HG02870 (cell line): ENCODE data around the gene SALL2.
"Not testable (repeated sequence)": the region's sequence is repeated elsewhere in the genome, so short reads cannot be mapped to it uniquely, and the experiment has no call there.

Experiments
- ATAC-seq: cut with Tn5 transposase; IDR thresholded peaks from one replicate; pipeline ENCODE4 v1.9.1; 2021; ENCODE audit warnings: mild to moderate bottlenecking, moderate library complexity; ENCODE audit not compliant: unreplicated experiment

The SALL2 gene

DNA sequence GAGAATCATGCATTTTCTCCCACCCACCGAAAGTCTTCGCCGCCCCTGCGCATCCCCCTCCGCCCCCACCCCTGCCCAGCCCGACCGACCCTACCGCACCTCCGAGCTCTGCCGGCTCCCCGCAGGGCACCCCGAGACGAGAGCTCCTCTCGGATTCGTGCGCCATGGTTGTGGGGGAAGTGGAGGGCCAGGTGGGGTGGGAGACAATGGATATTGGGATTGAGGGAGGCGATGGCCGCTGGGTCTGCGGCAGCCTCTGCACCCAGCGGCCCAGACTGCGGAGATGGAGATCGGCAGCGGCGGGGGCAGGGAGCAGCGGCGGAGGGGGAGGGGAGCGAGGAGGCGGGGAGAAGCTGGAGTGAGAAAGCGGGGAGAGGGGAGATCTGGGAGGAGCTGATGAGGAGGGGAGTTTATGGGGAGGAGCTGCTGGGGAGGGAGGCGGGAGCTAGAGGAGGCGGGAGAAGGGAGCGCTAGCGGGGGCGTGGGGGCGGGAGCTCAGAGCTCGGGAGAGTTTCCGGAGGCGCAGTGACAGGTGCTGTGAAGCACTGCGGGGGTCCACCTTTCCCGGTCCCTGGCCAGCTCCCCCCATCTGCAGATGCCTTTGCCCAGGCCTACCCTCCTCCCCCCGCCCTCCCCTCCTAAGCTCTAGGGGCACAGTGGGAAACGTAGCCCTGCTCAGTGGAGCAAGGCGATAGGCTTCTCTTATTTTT, at the start of gene SALL2:
TSS of gene SALL2 (minus strand) at position 385 of the 710 bp plus-strand sequence. CDS start at position 166, 219 bp downstream.
- ATAC-seq = no peak

DNA sequence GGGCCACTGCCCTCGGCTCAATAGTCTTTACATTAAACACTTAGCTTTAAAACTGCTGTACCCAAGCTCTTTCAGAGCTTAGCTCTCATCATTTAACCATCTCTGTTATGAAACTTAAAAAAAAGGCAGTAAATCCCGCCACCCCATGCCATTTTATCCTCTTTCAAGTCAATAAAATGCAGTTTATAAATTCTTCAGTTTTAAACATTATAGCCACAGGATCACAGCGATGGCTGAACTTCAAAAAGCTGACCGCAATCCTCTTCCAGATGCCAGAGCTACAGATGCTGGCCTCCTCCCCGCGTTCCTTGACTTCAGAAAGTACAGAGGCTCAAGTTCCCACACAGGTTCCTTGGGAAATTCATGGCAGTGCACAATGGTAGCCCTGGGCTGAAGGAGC, 49.5 kb upstream of the SALL2 start:
- no peak for ATAC-seq

DNA sequence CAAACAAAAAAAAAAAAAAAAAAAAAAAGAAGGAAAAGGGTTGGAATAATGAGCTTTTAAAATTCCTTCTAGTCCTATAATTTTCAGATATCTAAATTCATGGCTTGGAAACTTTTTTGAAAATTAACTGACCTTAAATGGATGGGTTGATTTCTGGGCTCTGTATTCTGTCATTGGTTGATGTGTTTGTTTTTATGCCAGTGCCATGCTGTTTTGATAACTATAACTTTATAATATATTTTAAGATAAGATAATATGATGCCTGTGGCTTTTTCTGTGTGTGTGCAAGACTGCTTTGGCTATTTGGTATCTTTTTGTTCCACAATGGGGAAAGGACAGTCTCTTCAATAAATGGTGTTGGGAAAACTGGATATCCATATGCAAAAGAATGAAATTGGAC, 46.5 kb upstream of the SALL2 start:
- ATAC-seq = no peak

DNA sequence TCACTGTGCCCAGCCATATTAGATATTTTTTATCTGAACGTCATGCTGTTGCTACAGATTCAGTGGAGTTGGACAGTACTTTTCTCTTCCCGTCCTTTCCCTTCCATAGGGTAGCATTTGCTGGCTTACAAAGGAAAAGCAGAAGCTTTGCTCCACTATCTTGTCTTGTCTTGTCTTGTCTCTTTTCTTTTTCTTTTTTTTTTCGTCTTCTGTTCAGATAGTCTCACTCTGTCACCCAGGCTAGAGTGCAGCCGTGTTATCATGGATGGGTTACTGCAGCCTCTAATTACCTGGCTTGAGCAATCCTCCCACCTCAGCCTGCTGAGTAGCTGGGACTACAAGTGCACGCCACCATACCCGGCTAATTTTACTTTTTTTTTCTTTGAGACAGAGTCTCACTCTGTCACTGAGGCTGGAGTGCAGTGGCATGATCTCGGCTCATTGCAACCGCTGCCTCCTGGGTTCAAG, 32.6 kb upstream of the SALL2 start:
- no peak for ATAC-seq

DNA sequence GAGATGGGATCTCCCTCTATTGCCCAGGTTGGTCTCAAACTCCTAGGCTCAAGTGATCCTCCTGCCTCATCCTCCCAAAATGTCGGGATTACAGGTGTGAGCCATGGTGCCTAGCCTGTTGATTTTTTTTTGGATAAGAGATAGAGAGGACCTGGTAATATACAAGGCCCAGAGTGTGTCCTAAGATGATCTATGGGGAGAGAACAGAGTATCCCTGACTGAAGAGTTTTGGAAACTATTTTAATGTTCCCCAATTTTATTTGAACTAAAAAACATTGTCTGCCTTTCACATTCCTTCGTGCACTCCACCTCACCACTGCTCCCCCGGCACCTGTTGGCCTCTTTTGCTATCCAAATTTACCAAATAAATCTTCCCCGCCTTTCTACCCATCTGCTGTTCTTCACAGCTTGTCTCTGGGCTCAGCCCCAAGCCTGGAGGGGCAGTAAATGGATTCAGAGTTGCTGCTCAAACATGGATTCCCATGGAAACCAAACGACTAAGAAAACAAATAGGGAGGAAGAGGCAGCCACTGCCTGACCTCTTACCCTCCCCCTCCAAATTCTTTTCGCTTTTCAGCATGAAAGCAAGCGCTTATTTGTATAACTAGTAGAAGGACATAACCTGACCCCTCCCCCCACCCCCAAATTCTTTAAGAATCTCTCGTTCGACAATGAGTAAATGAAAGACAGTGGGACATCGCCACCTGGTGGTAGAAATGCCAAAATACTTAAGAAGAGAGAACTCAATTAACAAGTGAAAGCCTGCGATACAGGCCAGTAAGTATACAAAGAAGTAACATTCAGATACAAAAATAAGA, 31.1 kb upstream of the SALL2 start:
- ATAC-seq = no peak

DNA sequence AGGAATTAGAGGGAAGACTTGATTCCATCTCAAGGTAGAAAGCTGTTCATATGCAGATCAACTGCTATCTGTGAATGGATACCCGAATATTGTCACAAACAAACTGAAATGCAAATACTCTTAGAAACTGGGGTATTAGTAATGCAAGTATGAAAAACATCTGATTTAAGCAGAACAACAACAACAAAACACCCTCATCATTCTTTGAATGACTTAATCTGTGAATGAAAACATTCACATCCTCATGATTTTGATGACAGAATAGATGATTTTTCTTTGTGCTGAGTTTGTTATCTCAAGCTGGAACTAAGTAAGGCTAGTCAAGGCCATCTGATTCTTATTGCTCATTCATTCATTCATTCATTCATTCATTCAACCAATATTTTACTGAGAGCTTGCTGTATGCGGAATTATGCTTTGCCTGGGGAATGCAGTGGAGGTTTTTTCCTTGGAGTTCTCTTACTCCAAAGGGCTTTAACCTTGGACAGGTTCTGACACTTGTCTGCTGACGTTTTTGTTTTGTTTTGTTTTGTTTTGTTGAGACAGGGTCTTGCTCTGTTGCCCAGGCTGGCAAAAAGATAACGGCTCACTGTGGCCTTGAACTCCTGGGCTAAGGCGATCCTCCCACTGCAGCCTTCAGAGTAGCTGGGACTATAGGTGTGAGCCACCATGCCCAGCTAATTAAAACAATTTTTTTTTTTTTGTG, 30.4 kb upstream of the SALL2 start:
- no peak for ATAC-seq

DNA sequence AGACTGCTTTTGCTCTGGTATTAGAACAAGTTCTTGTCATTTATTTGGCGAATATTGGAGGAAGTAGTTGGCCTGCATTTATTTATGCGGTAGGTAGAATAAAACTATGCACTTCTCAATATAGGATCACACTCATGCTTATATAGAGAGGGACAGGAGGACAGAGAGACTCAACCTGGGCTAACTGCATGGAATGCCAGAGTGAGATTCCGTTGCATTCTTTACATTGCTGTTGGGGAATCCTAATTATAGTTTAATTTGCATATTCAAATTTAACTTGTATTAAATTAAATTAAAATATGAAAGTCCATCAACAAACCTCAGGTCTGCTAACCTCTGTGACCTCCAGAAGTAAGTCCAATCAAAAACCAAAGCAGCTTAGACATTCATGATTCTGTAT, 27.1 kb upstream of the SALL2 start:
- no peak for ATAC-seq

DNA sequence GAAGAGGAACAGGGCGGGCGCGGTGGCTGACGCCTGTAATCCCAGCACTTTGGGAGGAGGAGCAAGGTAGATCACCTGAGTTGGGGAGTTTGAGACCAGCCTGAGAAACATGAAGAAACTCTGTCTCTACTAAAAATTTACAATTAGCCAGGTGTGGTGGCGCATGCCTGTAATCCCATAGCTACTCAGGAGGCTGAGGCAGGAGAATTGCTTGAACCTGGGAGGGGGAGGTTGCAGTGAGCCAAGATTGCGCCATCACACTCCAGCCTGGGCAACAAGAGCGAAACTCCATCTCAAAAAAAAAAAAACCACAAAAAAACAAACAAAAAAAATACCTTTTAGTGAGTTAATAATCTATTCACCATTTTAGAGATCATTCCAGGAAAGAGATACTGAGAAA, 18.4 kb upstream of the SALL2 start:
- ATAC-seq = not testable (repeated sequence)

DNA sequence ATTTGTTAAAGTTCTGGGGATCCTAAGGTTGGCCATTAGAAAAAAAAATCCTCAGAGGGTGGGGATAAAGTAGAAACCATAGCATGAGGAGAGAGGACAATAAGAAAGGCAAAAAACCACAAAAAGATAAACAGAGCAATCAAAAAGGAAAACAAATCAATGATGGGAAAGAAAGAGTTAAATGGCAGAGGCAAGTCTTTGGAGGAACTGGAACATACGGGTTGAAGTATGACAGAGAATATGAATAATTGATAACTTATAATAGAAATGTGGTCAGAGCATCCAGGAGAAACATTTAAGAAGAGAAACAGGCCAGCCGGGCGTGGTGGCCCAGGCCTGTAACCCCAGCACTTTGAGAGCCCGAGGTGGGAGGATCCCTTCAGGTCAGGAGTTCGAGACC, 17.8 kb upstream of the SALL2 start:
- no peak for ATAC-seq

DNA sequence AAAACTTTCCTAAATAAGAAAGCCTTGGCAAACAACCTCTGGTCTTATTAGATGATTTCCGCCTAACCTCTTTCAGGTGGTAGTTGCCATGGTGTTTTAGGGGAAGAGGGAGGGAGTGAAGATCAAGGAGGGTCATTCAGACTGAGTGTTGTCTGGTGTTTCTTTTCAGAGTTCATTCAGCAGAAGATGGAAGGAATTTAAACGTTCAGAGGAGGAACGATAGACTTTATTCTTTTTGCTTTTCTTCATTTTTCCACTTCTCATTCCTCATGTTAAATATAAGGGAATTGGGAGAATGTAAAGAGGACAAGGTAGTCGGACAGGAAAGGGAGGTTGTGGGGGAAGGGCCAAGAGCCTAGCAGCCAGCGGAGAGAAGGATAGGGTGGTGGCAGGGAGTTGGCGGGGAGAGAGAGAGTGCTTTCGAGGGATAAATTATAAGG, 17.4 kb upstream of the SALL2 start:
- no peak for ATAC-seq

DNA sequence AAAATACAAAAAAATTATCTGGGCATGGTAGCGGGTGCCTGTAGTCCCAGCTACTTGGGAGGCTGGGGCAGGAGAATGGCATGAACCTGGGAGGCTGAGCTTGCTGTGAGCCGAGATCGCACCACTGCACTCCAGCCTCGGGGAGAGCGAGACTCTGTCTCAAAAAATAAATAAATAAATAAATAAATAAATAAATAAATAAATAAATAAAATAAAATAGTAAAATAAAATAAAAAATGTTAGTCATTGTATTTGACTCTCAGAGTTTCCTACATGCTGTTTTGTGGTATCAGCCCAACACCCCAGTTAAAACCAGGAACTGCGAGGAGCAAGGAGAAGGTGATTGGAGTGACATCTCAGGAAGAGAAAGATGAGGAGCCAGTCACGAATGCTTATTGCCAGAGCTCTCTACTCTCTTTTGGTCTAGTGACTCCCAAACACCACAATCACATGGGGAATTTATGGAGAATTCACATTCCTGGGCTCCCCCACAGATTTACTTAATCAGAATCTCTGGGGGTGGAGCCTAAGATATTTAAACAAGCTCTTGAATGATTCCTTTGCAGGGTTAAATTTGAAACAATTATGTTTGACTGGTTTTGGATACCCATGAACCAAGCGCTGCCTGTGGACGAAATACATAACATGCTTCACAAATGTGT, 15.4 kb upstream of the SALL2 start:
- ATAC-seq = no peak

DNA sequence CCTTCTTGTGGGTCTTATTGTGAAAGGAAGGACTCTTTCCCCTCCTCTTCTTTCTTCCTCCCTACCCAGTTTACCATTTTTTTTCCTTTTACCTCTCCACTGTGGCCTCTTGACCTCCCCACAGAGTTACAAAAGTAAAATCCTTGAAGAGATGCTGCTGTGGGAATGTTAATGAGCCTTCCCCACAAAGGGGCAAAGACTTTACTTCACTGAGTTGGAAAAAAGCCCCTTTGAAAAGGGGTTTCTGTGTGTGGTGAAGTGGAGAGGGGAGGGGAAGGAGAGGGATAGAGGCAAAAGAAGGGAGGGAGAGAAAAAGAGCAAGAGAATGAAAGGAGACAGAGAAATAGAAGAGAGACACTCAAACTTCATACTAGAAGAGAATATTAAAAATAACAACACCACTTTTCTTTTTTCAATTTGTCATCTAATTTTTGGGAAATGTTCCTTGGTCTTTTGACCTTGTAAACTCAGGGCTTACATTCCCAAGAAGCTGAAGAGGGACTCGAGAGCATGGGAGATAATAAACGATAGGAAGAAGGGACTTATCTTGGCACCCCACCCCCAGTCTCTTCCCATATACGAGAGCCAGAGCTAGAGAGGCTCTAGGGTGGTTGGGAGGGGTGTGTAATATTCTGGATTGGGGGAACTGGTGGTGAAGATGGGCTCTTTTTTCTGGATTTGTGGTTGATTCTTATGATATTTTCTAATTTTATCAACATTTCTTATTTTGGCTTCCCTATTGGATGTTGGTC, 13.2 kb upstream of the SALL2 start:
- no peak for ATAC-seq

DNA sequence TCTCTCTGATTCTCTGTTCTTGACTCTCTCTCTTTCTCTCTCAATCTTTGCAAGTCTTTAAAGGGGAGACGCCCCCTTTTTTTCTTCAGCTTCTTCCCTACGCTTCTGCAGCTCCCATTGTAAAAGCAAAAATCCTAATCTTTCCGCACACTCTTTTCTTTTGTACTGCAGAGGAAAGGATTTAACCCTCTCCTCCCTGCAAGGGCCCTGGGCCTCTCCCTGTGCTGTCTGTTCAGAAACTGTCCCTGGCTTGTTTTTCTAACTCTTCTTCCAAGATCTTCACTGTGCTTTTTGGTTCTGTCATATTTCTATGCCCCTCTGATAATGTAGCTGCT, 10.9 kb upstream of the SALL2 start:
- no peak for ATAC-seq

DNA sequence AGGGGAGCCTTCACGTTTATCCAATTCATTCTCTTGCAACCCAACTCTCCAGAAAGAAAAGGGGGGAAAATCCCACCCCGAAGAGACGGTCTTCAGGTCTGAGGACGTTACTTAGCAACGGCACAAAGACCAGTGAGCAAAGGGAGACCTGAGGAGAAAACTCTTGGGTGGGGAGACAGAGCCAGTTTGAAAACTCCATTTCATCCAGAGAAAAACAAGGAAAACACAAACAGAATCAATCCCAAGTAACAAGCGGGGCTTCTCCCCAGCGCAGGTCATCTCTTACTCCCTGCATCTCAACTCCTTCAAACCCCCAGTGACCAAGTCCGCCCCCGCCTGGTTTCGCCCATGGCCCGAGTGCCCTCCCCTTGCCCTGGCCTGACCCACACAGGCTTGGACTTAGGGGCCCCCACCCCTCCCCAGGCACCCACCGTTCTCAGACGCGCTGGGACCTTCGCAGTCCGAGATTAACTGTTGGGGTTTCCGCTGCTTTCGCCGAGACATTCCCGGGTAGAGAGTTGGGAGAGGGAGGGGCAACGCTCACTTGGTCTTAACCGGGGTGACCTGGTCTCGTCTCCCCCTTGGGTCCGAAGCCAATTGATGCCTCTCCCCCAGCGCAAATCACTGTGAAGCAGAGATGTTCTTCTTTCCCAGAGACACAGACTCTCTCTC, 10.4 kb upstream of the SALL2 start:
- no peak for ATAC-seq

DNA sequence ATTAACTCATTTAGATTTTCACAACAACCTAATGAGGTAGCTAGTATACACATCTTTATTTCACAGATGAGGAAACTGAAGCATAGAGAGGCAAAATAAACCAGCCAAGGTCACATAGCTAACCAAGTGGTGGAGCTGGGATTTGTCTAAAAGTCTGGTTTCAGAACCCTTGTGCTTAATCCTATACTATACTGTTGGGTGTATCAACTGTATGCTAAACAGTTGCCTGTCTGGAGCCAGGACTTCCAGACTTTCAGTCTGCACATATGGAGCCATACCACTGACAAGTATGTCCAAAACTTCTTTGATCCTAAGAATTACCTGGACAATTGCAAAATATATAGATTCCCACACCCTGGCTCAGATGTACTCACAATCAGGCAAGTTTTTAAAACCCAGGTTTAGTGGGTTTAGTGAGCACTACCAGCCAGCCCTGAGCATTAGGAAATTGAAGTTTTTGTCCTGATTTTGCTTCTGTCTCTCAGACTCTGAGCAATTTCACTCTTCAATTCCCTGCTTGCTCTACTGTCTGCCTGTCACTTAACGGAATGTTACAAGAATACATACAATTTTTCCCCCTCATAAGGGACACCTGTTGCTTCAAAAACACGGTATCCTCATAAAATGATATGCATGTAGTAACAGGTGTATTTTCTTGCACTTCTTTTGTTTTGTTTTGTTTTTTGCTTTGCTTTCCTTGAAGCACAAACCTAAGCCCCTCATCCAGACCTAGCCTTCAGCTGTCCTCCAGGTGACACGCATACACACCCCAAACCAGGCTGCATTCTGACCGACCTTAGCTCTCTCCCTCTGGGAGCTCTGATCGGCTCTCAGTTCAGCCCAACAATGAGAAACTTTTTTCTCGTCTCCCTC, 9.6 kb upstream of the SALL2 start:
- no peak for ATAC-seq

DNA sequence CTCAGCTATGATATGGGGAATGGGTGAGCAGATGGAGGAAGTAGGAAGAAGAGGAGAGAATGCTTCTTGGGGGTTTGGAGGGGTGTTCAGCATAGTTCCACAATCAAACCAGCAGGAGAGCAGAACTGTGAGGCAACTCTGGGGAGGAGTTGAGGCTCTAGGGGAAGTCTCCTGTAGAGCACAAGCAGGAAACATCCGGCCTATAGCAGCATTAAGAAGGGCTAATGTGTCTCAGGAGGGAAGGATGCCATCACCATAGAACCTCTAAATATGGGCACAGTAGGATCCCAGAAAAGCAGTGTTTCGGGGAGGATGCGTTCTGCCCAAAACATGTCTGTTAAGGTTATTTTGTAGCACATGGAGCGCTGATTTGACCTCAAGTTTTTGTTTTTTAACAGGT, 8.4 kb upstream of the SALL2 start:
- no peak for ATAC-seq

DNA sequence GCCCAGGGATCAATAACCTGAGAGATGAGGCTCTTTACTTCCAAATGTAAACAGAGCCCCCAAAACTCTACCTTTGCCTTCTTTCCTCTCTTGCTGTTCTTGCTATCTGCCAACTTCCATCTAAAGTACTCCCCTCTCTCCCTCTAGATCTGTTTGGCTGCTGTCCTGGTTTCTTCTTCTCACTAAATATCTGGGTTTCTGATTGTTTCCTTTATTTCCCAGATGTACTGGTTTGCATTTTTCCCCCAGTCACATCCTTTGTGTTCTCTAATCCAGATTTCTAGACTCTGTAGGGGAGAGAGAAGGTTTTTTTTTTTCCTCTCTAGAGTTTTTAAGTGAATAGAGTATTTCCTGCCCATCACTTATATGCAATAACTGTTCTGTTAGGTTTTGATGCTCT, 7.1 kb upstream of the SALL2 start:
- ATAC-seq = no peak

DNA sequence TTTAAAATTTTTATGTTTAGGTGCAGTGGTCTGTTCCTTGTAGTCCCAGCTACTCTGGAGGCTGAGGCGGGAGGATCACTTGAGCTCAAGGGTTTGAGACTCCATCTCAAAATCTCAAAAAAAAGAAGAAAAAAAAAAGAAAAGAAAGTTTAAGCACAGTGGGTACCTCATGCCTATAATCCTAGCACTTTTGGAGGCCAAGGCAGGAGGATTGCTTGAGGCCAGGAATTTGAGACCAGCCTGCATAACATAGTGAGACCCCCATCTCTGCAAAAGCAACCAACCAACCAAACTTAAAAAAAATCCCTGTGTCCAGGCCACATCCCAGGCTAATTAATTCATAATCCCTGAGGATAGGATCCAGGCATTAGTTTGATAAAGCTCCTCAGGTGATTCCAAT, 3.4 kb upstream of the SALL2 start:
- ATAC-seq = no peak
